IMR-90 (cell line): ENCODE measurements around the gene TMBIM1. TPM values are rescaled to one million over a fixed set of nuclear protein-coding genes. Genes with fewer than 3 reads are reported as not detected.
A peak's percentile ranks its signal among the peaks of the same experiment; 100 is the strongest.

Experiments used
- ATAC-seq: fragments of 200-7000 bp; cut with Tn5 transposase; 2 replicates; pipeline ENCODE4 v1.9.1; 2020; ENCODE audit warnings: low read depth, mild to moderate bottlenecking, moderate library complexity
- BruUV-seq: library from RNA; stranded (reverse); fragments of 400-500 nt; replicated peaks from 2 replicates; lab custom pipeline; 2021; lab: Mats Ljungman, UMichigan
- CTCF ChIA-PET: fragments of 300-600 bp; formaldehyde crosslinking; extraction: SDS; loops from one replicate; lab custom pipeline; 2021; ENCODE audit warnings: antibody characterized with exemption; lab: Yijun Ruan, JAX
- POLR2A ChIA-PET: fragments of 300-600 bp; sonication (Branson Sonifier 250); formaldehyde crosslinking; loops from one replicate; lab custom pipeline; 2022; ENCODE audit warnings: antibody characterized with exemption; ENCODE audit not compliant: unreplicated experiment; lab: Charles Lee
- DNase-seq: peaks from one replicate; pipeline ENCODE4 v3.0.0; 2013
- H2AFZ ChIP-seq: replicated peaks from 2 replicates; pipeline ENCODE3; 2013; ENCODE audit warnings: low read length, mild to moderate bottlenecking; ENCODE audit not compliant: poor library complexity
- H2AK5ac ChIP-seq: 2 replicates; pipeline ENCODE4 v1.6.1; 2013; ENCODE audit warnings: low read depth, low read length, inconsistent platforms
- H2AK9ac ChIP-seq: replicated peaks from 2 replicates; pipeline ENCODE3; 2013; ENCODE audit warnings: mild to moderate bottlenecking, low read depth, low read length, moderate library complexity; ENCODE audit not compliant: poor library complexity
- H2BK120ac ChIP-seq: 2 replicates; pipeline ENCODE4 v1.6.1; 2013; ENCODE audit warnings: low read depth, low read length, inconsistent platforms
- H2BK15ac ChIP-seq: 3 replicates; pipeline ENCODE4 v1.6.1; 2013; ENCODE audit warnings: low read depth, low read length, inconsistent platforms
- H2BK20ac ChIP-seq: 2 replicates; pipeline ENCODE4 v1.6.1; 2013; ENCODE audit warnings: low read depth, mild to moderate bottlenecking, inconsistent platforms, low read length, moderate library complexity
- H2BK5ac ChIP-seq: 2 replicates; pipeline ENCODE4 v1.6.1; 2013; ENCODE audit warnings: mild to moderate bottlenecking, low read depth, low read length, inconsistent platforms; ENCODE audit not compliant: poor library complexity, severe bottlenecking
- H3K14ac ChIP-seq: replicated peaks from 2 replicates; pipeline ENCODE4 v1.6.1; 2013; ENCODE audit warnings: low read depth, low read length, inconsistent platforms
- H3K18ac ChIP-seq: 2 replicates; pipeline ENCODE4 v1.6.1; 2013; ENCODE audit warnings: low read depth, low read length, control low read depth
- H3K23ac ChIP-seq: 2 replicates; pipeline ENCODE4 v1.6.1; 2013; ENCODE audit warnings: low read depth, low read length, inconsistent platforms
- H3K27ac ChIP-seq: 2 replicates; pipeline ENCODE4 v1.5.1; 2013; ENCODE audit warnings: mild to moderate bottlenecking, control low read depth, low read length; ENCODE audit not compliant: insufficient read depth
- H3K27me3 ChIP-seq: 2 replicates; pipeline ENCODE4 v1.6.1; 2013; ENCODE audit warnings: low read length; ENCODE audit not compliant: control insufficient read depth, insufficient read depth
- H3K36me3 ChIP-seq: 2 replicates; pipeline ENCODE4 v1.6.1; 2013; ENCODE audit warnings: low read length, mixed read lengths; ENCODE audit not compliant: control insufficient read depth, insufficient read depth
- H3K4ac ChIP-seq: 2 replicates; pipeline ENCODE4 v1.6.1; 2013; ENCODE audit warnings: low read depth, low read length, inconsistent platforms
- H3K4me1 ChIP-seq: 2 replicates; pipeline ENCODE4 v1.6.1; 2013; ENCODE audit warnings: low read length, mixed read lengths; ENCODE audit not compliant: control insufficient read depth, insufficient read depth
- H3K4me2 ChIP-seq: 2 replicates; pipeline ENCODE4 v1.6.1; 2013; ENCODE audit warnings: low read depth, mild to moderate bottlenecking, control low read depth, low read length, moderate library complexity
- H3K4me3 ChIP-seq: 2 replicates; pipeline ENCODE4 v1.5.1; 2013; ENCODE audit warnings: low read depth, mild to moderate bottlenecking, control low read depth, low read length, moderate library complexity; ENCODE audit not compliant: insufficient read depth
- H3K56ac ChIP-seq: 2 replicates; pipeline ENCODE4 v1.6.1; 2013; ENCODE audit warnings: low read length, inconsistent platforms; ENCODE audit not compliant: insufficient read depth; ENCODE audit errors: extremely low read depth
- H3K79me1 ChIP-seq, 2 experiments: 2 replicates each; pipeline ENCODE4 v1.6.1; 2013; ENCODE audit warnings: low read length in 2 of 2, inconsistent platforms in 1 of 2, low read depth in 1 of 2
- H3K9ac ChIP-seq: 2 replicates; pipeline ENCODE4 v1.6.1; 2013; ENCODE audit warnings: low read depth, low read length, control low read depth
- H3K9me1 ChIP-seq: 2 replicates; pipeline ENCODE4 v1.6.1; 2013; ENCODE audit warnings: low read length, inconsistent platforms; ENCODE audit not compliant: insufficient read depth
- H3K9me3 ChIP-seq: 2 replicates; pipeline ENCODE4 v1.6.1; 2013; ENCODE audit warnings: low read length; ENCODE audit not compliant: control insufficient read depth, insufficient read depth
- H4K20me1 ChIP-seq: 2 replicates; pipeline ENCODE4 v1.6.1; 2013; ENCODE audit warnings: low read length, inconsistent platforms; ENCODE audit not compliant: insufficient read depth
- H4K5ac ChIP-seq: 2 replicates; pipeline ENCODE4 v1.6.1; 2013; ENCODE audit warnings: mild to moderate bottlenecking, low read depth, low read length, control low read depth
- H4K8ac ChIP-seq, 2 experiments: 2 replicates each; pipeline ENCODE4 v1.6.1; 2013; ENCODE audit warnings: low read depth in 2 of 2, low read length in 2 of 2, control low read depth in 1 of 2, inconsistent platforms in 1 of 2
- H4K91ac ChIP-seq: 2 replicates; pipeline ENCODE4 v1.6.1; 2013; ENCODE audit warnings: low read depth, low read length, inconsistent platforms; ENCODE audit not compliant: insufficient read depth
- BHLHE40 ChIP-seq: fragments of 150-350 bp; IDR thresholded peaks from 2 replicates; pipeline ENCODE4 v1.6.1; 2016; ENCODE audit warnings: mild to moderate bottlenecking, low read depth, low read length
- CEBPB ChIP-seq: IDR thresholded peaks from 2 replicates; pipeline ENCODE4 v1.6.1; 2012; ENCODE audit warnings: low read depth, low read length, improper control_type of control experiment
- CTCF ChIP-seq: conservative IDR thresholded peaks from 2 replicates; pipeline ENCODE4 v1.5.1; 2012; ENCODE audit warnings: mild to moderate bottlenecking, low read depth, low read length, improper control_type of control experiment
- ELK1 ChIP-seq: fragments of 150-350 bp; IDR thresholded peaks from 2 replicates; pipeline ENCODE4 v1.6.1; 2016; ENCODE audit warnings: low read depth, mild to moderate bottlenecking, low read length, moderate library complexity, borderline replicate concordance
- FOS ChIP-seq: fragments of 150-350 bp; IDR thresholded peaks from 2 replicates; pipeline ENCODE4 v1.6.1; 2016; ENCODE audit warnings: low read depth, low read length
- MAZ ChIP-seq: IDR thresholded peaks from 2 replicates; pipeline ENCODE4 v1.6.1; 2012; ENCODE audit warnings: low read depth, mild to moderate bottlenecking, low read length, improper control_type of control experiment, moderate library complexity, borderline replicate concordance
- NFE2L2 ChIP-seq: fragments of 150-350 bp; IDR thresholded peaks from 2 replicates; pipeline ENCODE4 v1.6.1; 2016; ENCODE audit warnings: low read depth, mild to moderate bottlenecking, low read length
- RFX5 ChIP-seq: IDR thresholded peaks from 2 replicates; pipeline ENCODE4 v1.8.0; 2012; ENCODE audit warnings: low read depth, mild to moderate bottlenecking, low read length, moderate library complexity
- SMC3 ChIP-seq: fragments of 150-350 bp; IDR thresholded peaks from 2 replicates; pipeline ENCODE4 v1.6.1; 2016; ENCODE audit warnings: low read depth, mild to moderate bottlenecking, antibody characterized with exemption, low read length, moderate library complexity
- WGBS, 2 experiments: methylation state at CpG; one replicate each; pipeline versions ENCODE4 v1.1.5 to v1.1.7; 2013; ENCODE audit warnings: missing lambda C conversion rate in 2 of 2; ENCODE audit not compliant: insufficient read length in 1 of 2; ENCODE audit errors: extremely low coverage in 2 of 2; 5-methylcytosine and 5-hydroxymethylcytosine counted together
- dilution Hi-C: fragments of 300-500 bp; cut with HindIII; formaldehyde crosslinking; loops from one replicate; pipeline ENCODE4 v1.14.3; 2018; ENCODE audit warnings: low sequenced_read_pairs; ENCODE audit not compliant: unreplicated experiment
- in situ Hi-C: fragments of 300-500 bp; cut with MboI; formaldehyde crosslinking; loops from 3 replicates; pipeline ENCODE4 v1.14.3; 2019; ENCODE audit warnings: low sequenced_read_pairs, inconsistent platforms, mixed read lengths
- intact Hi-C: fragments of 100-400 bp; cut with micrococcal nuclease; formaldehyde crosslinking; loops from 2 replicates; pipeline ENCODE4 v1.10.0; 2022
- polyA plus RNA-seq, 3 experiments: library from polyadenylated mRNA; depleted of rRNA; stranded (reverse); fragments of >200 nt; gene quantifications; 2 replicates each; pipeline ENCODE4 v1.2.3, GENCODE V29; 2012; ENCODE audit warnings: low replicate concordance in 1 of 3
- total RNA-seq: library from RNA; depleted of rRNA; stranded (reverse); fragments of >200 nt; gene quantifications from 2 replicates; pipeline ENCODE4 v1.2.3, GENCODE V29; 2012
- TF ChIP-seq, protein P1 (sequence below): fragments of 150-350 bp; IDR thresholded peaks from 2 replicates; pipeline ENCODE4 v1.6.1; 2017; ENCODE audit warnings: mild to moderate bottlenecking, antibody characterized with exemption, low read length, low read depth

TMBIM1 gene
- total and polyA plus RNA-seq, 2 of the 4 experiments (the other 2 are of a cell fraction), result 84.6 to 102 TPM

- intact Hi-C loops, result loop anchor here (5.0 kb wide), 1 partner anchor 43 kb away; no protein-coding TSS in a partner anchor
- 93% methylated on average over 3 of the region's 4 CpGs; no CpG with 5 or more reads in 1 of the 2 experiments for WGBS, 2 experiments
- ATAC-seq (peak; percentile 30; the same call in 1 of the 2 replicates), DNase-seq (no peak)
- Histone ChIP-seq H2AK5ac (peak overlapping the region; percentile 92), H3K4me1 (peaks cover 9% of the 10 kb centered on the region; the same call in 1 of the 2 replicates), H3K36me3 (peaks cover 63% of the 10 kb centered on the region), H3K56ac (peak overlapping the region; percentile 36; the same call in 1 of the 2 replicates), H3K27me3 (no peaks in the 10 kb centered on the region), H3K9me1 (peaks cover 10% of the 10 kb centered on the region; the same call in 1 of the 2 replicates), H3K27ac (peak overlapping the region; percentile 92), H4K91ac (peak overlapping the region; percentile 67), H3K23ac (peak overlapping the region; percentile 3; the same call in 1 of the 2 replicates), H3K9ac (peak overlapping the region; percentile 6; the same call in 1 of the 2 replicates), H3K4me3 (no peak overlapping the region), H3K4ac (peak overlapping the region; percentile 83), H3K79me1 (peaks cover 35 to 51% of the 10 kb centered on the region in 2 experiments), H2BK5ac (peak overlapping the region; percentile 70), H3K14ac (peak overlapping the region; percentile 41; the same call in 1 of the 2 replicates), H2AFZ (no peak overlapping the region), H2AK9ac (no peak overlapping the region), H4K8ac (peak overlapping the region; percentile 71 to 99), H4K20me1 (peaks cover 20% of the 10 kb centered on the region; the same call in 1 of the 2 replicates), H3K4me2 (no peak overlapping the region), H2BK20ac (peak overlapping the region; percentile 2; the same call in 1 of the 2 replicates), H3K18ac (no peak overlapping the region), H3K9me3 (no peaks in the 10 kb centered on the region), H2BK15ac (peak overlapping the region; percentile 76; the same call in 2 of the 3 replicates), H2BK120ac (peak overlapping the region; percentile 54; the same call in 1 of the 2 replicates), H4K5ac (no peak overlapping the region)
- TF ChIP-seq NFE2L2, result no peak
- TF ChIP-seq SMC3, result no peak
- no peak for TF ChIP-seq FOS
- TF ChIP-seq ELK1, result no peak
- TF ChIP-seq, protein P1, sequence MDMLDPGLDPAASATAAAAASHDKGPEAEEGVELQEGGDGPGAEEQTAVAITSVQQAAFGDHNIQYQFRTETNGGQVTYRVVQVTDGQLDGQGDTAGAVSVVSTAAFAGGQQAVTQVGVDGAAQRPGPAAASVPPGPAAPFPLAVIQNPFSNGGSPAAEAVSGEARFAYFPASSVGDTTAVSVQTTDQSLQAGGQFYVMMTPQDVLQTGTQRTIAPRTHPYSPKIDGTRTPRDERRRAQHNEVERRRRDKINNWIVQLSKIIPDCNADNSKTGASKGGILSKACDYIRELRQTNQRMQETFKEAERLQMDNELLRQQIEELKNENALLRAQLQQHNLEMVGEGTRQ, result no peak
- no peak for TF ChIP-seq MAZ
- no peak for TF ChIP-seq CEBPB
- TF ChIP-seq BHLHE40, result no peak
- no peak for TF ChIP-seq CTCF
- no peak for TF ChIP-seq RFX5
- POLR2A ChIA-PET, result interaction anchor here (1.5 to 1.6 kb wide), 2 partner anchors 14 to 41 kb away, joined by 4 to 6 read pairs; partner anchors contain the start of genes AAMP and PNKD
- dilution Hi-C loops, result no loop called here
- no TSS peak for BruUV-seq
- CTCF ChIA-PET, result no interaction called here
- in situ Hi-C loops, result no loop called here
These were observed 62.5 kb downstream of the TMBIM1 start for GRCh38 chr2:218229851-218230250.
